COR-L47 (cell line): ENCODE results near the gene REPS2.
"Not testable (repeated sequence)": the region's sequence is repeated elsewhere in the genome, so short reads cannot be mapped to it uniquely, and the experiment has no call there.

ENCODE experiments used
- DNase-seq: peaks from one replicate; lab custom pipeline; 2025; lab: John Stamatoyannopoulos, UW

The REPS2 gene

GRCh38 chrX:16946361-16946964 is at the start of gene REPS2:
Gene REPS2 (plus strand): TSS chrX:16946658. CDS start chrX:16946862, 204 bp downstream.
- DNase-seq: peak; percentile 72

- no peak for DNase-seq
Observed at GRCh38 chrX:16897445-16897844, 49.0 kb upstream of the REPS2 start.

- DNase-seq: no peak
Observed at GRCh38 chrX:16903274-16904022, 43.0 kb upstream of the REPS2 start.

- no peak for DNase-seq
Observed at GRCh38 chrX:16910376-16910775, 36.1 kb upstream of the REPS2 start.

GRCh38 chrX:16914058-16914457 is 32.4 kb upstream of the REPS2 start:
- DNase-seq: no peak

GRCh38 chrX:16916561-16916960 is 29.9 kb upstream of the REPS2 start:
- DNase-seq: no peak

GRCh38 chrX:16917120-16917519 is 29.3 kb upstream of the REPS2 start:
- no peak for DNase-seq

GRCh38 chrX:16918979-16919378 is 27.5 kb upstream of the REPS2 start:
- DNase-seq: no peak

GRCh38 chrX:16920075-16920474 is 26.4 kb upstream of the REPS2 start:
- no peak for DNase-seq

- DNase-seq: no peak
Observed at GRCh38 chrX:16923157-16923556, 23.3 kb upstream of the REPS2 start.

GRCh38 chrX:16924631-16925480 is 21.6 kb upstream of the REPS2 start:
- no peak for DNase-seq

- no peak for DNase-seq
Observed at GRCh38 chrX:16930392-16930791, 16.1 kb upstream of the REPS2 start.

GRCh38 chrX:16931371-16931770 is 15.1 kb upstream of the REPS2 start:
- no peak for DNase-seq

- no peak for DNase-seq
Observed at GRCh38 chrX:16931855-16932575, 14.4 kb upstream of the REPS2 start.

GRCh38 chrX:16934185-16934584 is 12.3 kb upstream of the REPS2 start:
- no peak for DNase-seq

GRCh38 chrX:16946971-16947562 is 609 bp downstream of the REPS2 start:
- no peak for DNase-seq

- DNase-seq: no peak
Observed at GRCh38 chrX:16950423-16950822, 4.0 kb downstream of the REPS2 start.

- no peak for DNase-seq
Observed at GRCh38 chrX:16953606-16954211, 7.3 kb downstream of the REPS2 start.

GRCh38 chrX:16957751-16958150 is 11.3 kb downstream of the REPS2 start:
- DNase-seq: no peak

GRCh38 chrX:16958356-16958755 is 11.9 kb downstream of the REPS2 start:
- no peak for DNase-seq

- not testable (repeated sequence) for DNase-seq
Observed at GRCh38 chrX:16962661-16963060, 16.2 kb downstream of the REPS2 start.
